ENCODE data around the gene LGSN.
"Not testable (repeated sequence)": the region's sequence is repeated elsewhere in the genome, so short reads cannot be mapped to it uniquely, and the experiment has no call there.

LGSN gene

GRCh38 chr6:63307581-63308246, 12.1 kb downstream of the LGSN start:
- no peak for DNase-seq (ENCODE audit: low read depth in 2 of 2, low spot score in 1 of 2)

DNA sequence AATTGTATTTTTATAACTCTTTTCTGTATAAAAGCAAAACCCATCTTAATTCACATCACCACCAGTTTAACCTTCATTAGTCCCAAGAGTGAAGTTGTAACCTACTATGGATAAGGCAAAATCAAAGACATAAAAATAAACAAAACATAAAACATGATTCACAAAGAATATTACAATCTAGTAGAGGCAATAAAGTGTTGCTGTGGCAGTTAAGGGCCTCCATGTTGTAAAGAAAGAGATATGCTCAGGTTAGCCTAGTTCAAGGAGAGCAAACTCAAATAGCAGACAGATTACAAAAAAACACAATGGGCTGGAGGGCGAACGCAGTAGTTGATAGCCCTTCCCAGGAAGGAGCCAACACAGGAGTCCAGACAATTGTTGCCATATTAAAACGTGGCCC, 13.4 kb downstream of the LGSN start:
- DNase-seq (ENCODE audit: low read depth in 2 of 2, low spot score in 1 of 2), result no peak

DNA sequence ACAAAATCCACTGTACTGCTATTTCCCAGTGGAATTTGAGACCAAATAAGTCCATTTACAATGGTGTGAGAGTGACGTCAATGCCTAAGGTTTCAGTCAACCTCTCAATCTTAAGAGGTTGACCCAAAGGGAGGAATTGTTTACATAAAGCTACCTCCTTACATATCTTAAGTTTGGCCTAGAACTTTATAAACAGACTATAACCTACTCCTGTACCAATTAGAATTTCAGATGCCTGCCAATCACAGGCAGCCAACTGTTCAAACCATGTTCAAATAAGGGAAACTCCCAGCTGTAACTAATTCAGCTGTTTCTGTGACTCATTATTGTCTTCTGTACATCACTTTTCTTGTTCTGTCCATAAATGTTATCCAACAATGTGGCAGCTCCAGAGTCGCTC, 14.5 kb downstream of the LGSN start:
- DNase-seq (ENCODE audit: low read depth in 2 of 2, low spot score in 1 of 2), result no peak

DNA sequence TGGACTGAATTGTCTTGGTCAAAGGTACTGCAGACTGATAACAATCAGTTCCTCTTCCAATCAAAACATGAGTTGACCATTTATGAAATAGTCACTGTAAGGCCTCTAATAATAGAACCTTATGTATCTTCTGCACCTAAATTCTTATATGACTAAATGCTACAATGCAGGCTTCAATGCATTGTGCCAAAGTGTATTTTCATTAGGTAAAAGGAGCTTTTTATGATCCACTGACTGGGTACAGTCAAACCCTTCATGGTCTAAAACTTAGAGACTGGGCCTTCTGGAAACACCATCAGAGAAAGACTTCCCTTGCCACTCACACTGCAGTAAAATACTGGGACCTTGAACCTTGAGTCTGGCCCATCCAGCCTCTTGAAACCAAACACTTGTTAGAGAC, 16.3 kb downstream of the LGSN start:
- no peak for DNase-seq (ENCODE audit: low read depth in 2 of 2, low spot score in 1 of 2)

GRCh38 chr6:63299667-63300066, 20.1 kb downstream of the LGSN start:
- no peak for DNase-seq (ENCODE audit: low read depth in 2 of 2, low spot score in 1 of 2)

GRCh38 chr6:63295553-63296194, 24.1 kb downstream of the LGSN start:
- DNase-seq (ENCODE audit: low read depth in 2 of 2, low spot score in 1 of 2), result no peak

- no peak for DNase-seq (ENCODE audit: low read depth in 2 of 2, low spot score in 1 of 2)
Measured at GRCh38 chr6:63290492-63291058, 29.2 kb downstream of the LGSN start.

- DNase-seq (ENCODE audit: low read depth in 2 of 2, low spot score in 1 of 2), result no peak
Measured at GRCh38 chr6:63289269-63289872, 30.4 kb downstream of the LGSN start.

GRCh38 chr6:63280639-63281180, 39.1 kb downstream of the LGSN start:
- no peak for DNase-seq (ENCODE audit: low read depth in 2 of 2, low spot score in 1 of 2)

- DNase-seq (ENCODE audit: low read depth in 2 of 2, low spot score in 1 of 2), result no peak
Measured at GRCh38 chr6:63278916-63279315, 40.9 kb downstream of the LGSN start.

- DNase-seq (ENCODE audit: low read depth in 2 of 2, low spot score in 1 of 2), result no peak
Measured at GRCh38 chr6:63275953-63276352, 43.8 kb downstream of the LGSN start.

GRCh38 chr6:63274795-63275430, 44.9 kb downstream of the LGSN start:
- not testable (repeated sequence) for DNase-seq (ENCODE audit: low read depth in 2 of 2, low spot score in 1 of 2)

GRCh38 chr6:63272397-63272796, 47.4 kb downstream of the LGSN start:
- DNase-seq (ENCODE audit: low read depth in 2 of 2, low spot score in 1 of 2), result no peak

GRCh38 chr6:63269470-63269869, 50.3 kb downstream of the LGSN start:
- DNase-seq (ENCODE audit: low read depth in 2 of 2, low spot score in 1 of 2), result no peak

DNA sequence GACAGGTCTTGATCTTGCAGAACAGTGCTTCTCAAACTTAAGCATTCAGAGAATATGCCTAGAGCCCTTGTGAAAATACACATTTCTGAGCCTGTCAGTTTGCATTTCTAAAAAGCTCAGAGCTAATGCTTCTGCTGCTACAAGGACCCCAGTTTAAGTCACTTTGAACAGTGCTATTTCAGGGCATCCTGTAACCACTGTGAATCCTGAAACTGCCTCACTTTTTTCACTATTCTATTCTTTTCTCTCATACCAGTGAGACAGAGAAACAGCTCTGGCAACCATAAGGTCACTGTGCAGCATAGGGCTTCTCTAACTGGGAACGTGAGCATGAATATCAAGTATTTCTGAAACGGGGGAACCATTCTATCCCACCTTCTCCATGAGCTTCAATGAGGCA, 51.2 kb downstream of the LGSN start:
- DNase-seq (ENCODE audit: low read depth in 2 of 2, low spot score in 1 of 2), result no peak

GRCh38 chr6:63267828-63268227, 52.0 kb downstream of the LGSN start:
- DNase-seq (ENCODE audit: low read depth in 2 of 2, low spot score in 1 of 2), result no peak

DNA sequence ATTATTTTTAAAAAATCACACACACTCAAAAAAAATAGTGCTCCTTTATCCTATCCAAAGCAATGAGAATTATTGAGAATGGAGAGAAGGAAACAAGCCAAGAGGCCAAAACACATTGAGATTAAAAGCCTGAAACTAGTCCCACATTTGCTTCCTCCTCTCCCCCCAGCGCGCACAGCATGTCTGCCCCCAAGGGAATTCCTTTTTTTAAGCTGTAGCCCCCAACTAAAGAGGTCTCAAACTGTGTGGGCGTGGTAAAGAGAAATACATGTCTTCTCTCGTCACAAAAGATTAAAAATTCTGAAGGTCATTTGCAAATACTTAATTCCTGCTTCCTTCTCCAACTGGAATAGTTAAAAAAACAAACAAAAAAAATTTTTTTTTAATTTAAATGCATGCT, 52.7 kb downstream of the LGSN start:
- DNase-seq (ENCODE audit: low read depth in 2 of 2, low spot score in 1 of 2), result no peak

- DNase-seq (ENCODE audit: low read depth in 2 of 2, low spot score in 1 of 2), result no peak
Measured at GRCh38 chr6:63263444-63263843, 56.3 kb downstream of the LGSN start.

- no peak for DNase-seq (ENCODE audit: low read depth in 2 of 2, low spot score in 1 of 2)
Measured at GRCh38 chr6:63261820-63262219, 58.0 kb downstream of the LGSN start.

DNA sequence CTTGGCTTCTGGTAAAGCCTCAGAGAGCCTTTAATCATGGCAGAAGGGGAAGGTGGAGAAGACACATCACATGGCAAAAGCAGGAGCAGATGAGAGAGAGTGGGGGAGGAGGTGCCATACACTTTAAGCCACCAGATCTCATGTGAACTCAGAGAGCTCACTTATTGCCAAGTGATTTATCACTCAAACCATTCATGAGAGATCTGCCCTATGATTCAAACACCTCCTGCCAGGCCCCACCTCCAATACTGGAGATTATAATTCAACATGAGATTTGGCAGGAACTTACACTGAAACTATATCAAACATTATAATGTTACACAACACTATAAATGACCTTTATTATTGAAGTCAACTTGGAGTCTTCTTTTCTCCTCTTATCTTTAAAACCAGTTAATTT, 60.6 kb downstream of the LGSN start:
- DNase-seq (ENCODE audit: low read depth in 2 of 2, low spot score in 1 of 2), result no peak

GRCh38 chr6:63249875-63250482, 69.8 kb downstream of the LGSN start:
- no peak for DNase-seq (ENCODE audit: low read depth in 2 of 2, low spot score in 1 of 2)

Measured in stimulated activated CD8-positive, alpha-beta memory T cell treated with anti-CD3 and anti-CD28 coated beads, Interleukin-4, amount 100 ng/mL, for 4 hours (primary cell).